SK-N-SH treated with all-trans-retinoic acid at 6 μM for 48 hours (cell line): ENCODE data around the gene AMIGO1.

Experiments used
- ATAC-seq: fragments of 200-7000 bp; cut with Tn5 transposase; 3 replicates; pipeline ENCODE4 v1.9.1; 2020; ENCODE audit warnings: mild to moderate bottlenecking, moderate library complexity
- ARNTL ChIP-seq: fragments of 450-650 bp; formaldehyde crosslinking; IDR thresholded peaks from 2 replicates; pipeline ENCODE4 v1.5.0; 2020; ENCODE audit warnings: low read depth, mild to moderate bottlenecking, moderate library complexity, borderline replicate concordance
- BACH2 ChIP-seq: fragments of 250-450 bp; sonication (Bioruptor Pico); IDR thresholded peaks from 2 replicates; pipeline ENCODE4 v1.9.0; 2021; ENCODE audit warnings: mild to moderate bottlenecking, borderline replicate concordance
- CREB5 ChIP-seq: fragments of 250-450 bp; sonication (Bioruptor Pico); IDR thresholded peaks from 2 replicates; pipeline ENCODE4 v1.5.1; 2020; ENCODE audit warnings: low read depth, mild to moderate bottlenecking, moderate library complexity
- CSRNP3 ChIP-seq: fragments of 250-450 bp; sonication (Bioruptor Pico); IDR thresholded peaks from 2 replicates; pipeline ENCODE4 v1.5.1; 2021; ENCODE audit warnings: mild to moderate bottlenecking, moderate library complexity
- ESRRG ChIP-seq: fragments of 250-450 bp; sonication (Bioruptor Pico); IDR thresholded peaks from 2 replicates; pipeline ENCODE4 v1.6.1; 2021; ENCODE audit warnings: mild to moderate bottlenecking
- GLIS3 ChIP-seq: fragments of 250-450 bp; sonication (Bioruptor Pico); IDR thresholded peaks from 2 replicates; pipeline ENCODE4 v1.5.0; 2020; ENCODE audit warnings: mild to moderate bottlenecking, moderate library complexity
- ISL1 ChIP-seq: fragments of 250-450 bp; sonication (Bioruptor Pico); IDR thresholded peaks from 2 replicates; pipeline ENCODE4 v2.1.2; 2022; ENCODE audit warnings: mild to moderate bottlenecking, moderate library complexity
- OSR1 ChIP-seq: fragments of 250-450 bp; sonication (Bioruptor Pico); IDR thresholded peaks from 2 replicates; pipeline ENCODE4 v1.8.0; 2022; ENCODE audit warnings: moderate library complexity, mild to moderate bottlenecking, inconsistent platforms
- PATZ1 ChIP-seq: fragments of 250-450 bp; sonication (Bioruptor Pico); IDR thresholded peaks from 2 replicates; pipeline ENCODE4 v1.8.0; 2020; ENCODE audit warnings: mild to moderate bottlenecking, moderate library complexity, borderline replicate concordance
- POU6F1 ChIP-seq: fragments of 250-450 bp; sonication (Bioruptor Pico); IDR thresholded peaks from 2 replicates; pipeline ENCODE4 v1.8.0; 2021; ENCODE audit warnings: low read depth, mild to moderate bottlenecking, moderate library complexity, borderline replicate concordance
- PPARA ChIP-seq: fragments of 250-450 bp; sonication (Bioruptor Pico); IDR thresholded peaks from 2 replicates; pipeline ENCODE4 v1.5.0; 2020; ENCODE audit warnings: mild to moderate bottlenecking, borderline replicate concordance
- RARB ChIP-seq: fragments of 250-450 bp; sonication (Bioruptor Pico); IDR thresholded peaks from 2 replicates; pipeline ENCODE4 v1.8.0; 2021; ENCODE audit warnings: mild to moderate bottlenecking, moderate library complexity
- SNAI2 ChIP-seq: fragments of 250-450 bp; sonication (Bioruptor Pico); IDR thresholded peaks from 2 replicates; pipeline ENCODE4 v1.5.0; 2020; ENCODE audit warnings: mild to moderate bottlenecking, moderate library complexity
- TCF4 ChIP-seq: fragments of 250-450 bp; sonication (Bioruptor Pico); IDR thresholded peaks from 2 replicates; pipeline ENCODE4 v1.8.0; 2021; ENCODE audit warnings: mild to moderate bottlenecking, moderate library complexity, borderline replicate concordance
- TOX ChIP-seq: fragments of 250-450 bp; sonication (Bioruptor Pico); IDR thresholded peaks from 2 replicates; pipeline ENCODE4 v1.8.0; 2021; ENCODE audit warnings: mild to moderate bottlenecking, moderate library complexity, borderline replicate concordance
- TSHZ2 ChIP-seq: fragments of 250-450 bp; sonication (Bioruptor Pico); IDR thresholded peaks from 2 replicates; pipeline ENCODE4 v1.5.0; 2020; ENCODE audit warnings: mild to moderate bottlenecking, moderate library complexity
- ZC3H10 ChIP-seq: fragments of 250-450 bp; sonication (Bioruptor Pico); IDR thresholded peaks from 2 replicates; pipeline ENCODE4 v1.5.1; 2021; ENCODE audit warnings: mild to moderate bottlenecking, moderate library complexity
- ZFP3 ChIP-seq: fragments of 250-450 bp; sonication (Bioruptor Pico); IDR thresholded peaks from 2 replicates; pipeline ENCODE4 v1.5.0; 2020; ENCODE audit warnings: mild to moderate bottlenecking, moderate library complexity
- ZFP30 ChIP-seq: fragments of 450-650 bp; formaldehyde crosslinking; IDR thresholded peaks from 2 replicates; pipeline ENCODE4 v1.5.0; 2022; ENCODE audit warnings: mild to moderate bottlenecking, moderate library complexity
- ZNF565 ChIP-seq: fragments of 450-650 bp; formaldehyde crosslinking; conservative IDR thresholded peaks from 2 replicates; pipeline ENCODE4 v1.5.0; 2020; ENCODE audit warnings: low read depth, mild to moderate bottlenecking, moderate library complexity
- ZNF70 ChIP-seq: fragments of 450-650 bp; formaldehyde crosslinking; IDR thresholded peaks from 2 replicates; pipeline ENCODE4 v1.5.0; 2020; ENCODE audit warnings: mild to moderate bottlenecking, moderate library complexity
- ZNF8 ChIP-seq: fragments of 450-650 bp; formaldehyde crosslinking; IDR thresholded peaks from 2 replicates; pipeline ENCODE4 v1.5.0; 2020; ENCODE audit warnings: mild to moderate bottlenecking, moderate library complexity

The AMIGO1 gene

GRCh38 chr1:109528712-109529111, 19.2 kb upstream of the AMIGO1 start:
- ATAC-seq: no peak
- TF ChIP-seq ZFP30 (CRISPR knock-in tag): no peak
- no peak for TF ChIP-seq PATZ1
- TF ChIP-seq ZNF8 (CRISPR knock-in tag): no peak
- no peak for TF ChIP-seq TCF4
- TF ChIP-seq PPARA (CRISPR knock-in tag): no peak
- no peak for TF ChIP-seq ZNF70

GRCh38 chr1:109527846-109528695, 18.5 kb upstream of the AMIGO1 start:
- no peak for ATAC-seq
- no peak for TF ChIP-seq SNAI2
- TF ChIP-seq ZC3H10 (CRISPR knock-in tag): no peak
- TF ChIP-seq POU6F1 (CRISPR knock-in tag): no peak
- no peak for TF ChIP-seq TCF4
- TF ChIP-seq TSHZ2: no peak
- no peak for TF ChIP-seq ZNF565 (CRISPR knock-in tag)
- no peak for TF ChIP-seq BACH2 (CRISPR knock-in tag)
- no peak for TF ChIP-seq ZFP3
- no peak for TF ChIP-seq ARNTL (CRISPR knock-in tag)
- no peak for TF ChIP-seq GLIS3 (CRISPR knock-in tag)

- no peak for ATAC-seq
- no peak for TF ChIP-seq ZFP3
- TF ChIP-seq ISL1 (CRISPR knock-in tag): no peak
- no peak for TF ChIP-seq CREB5 (CRISPR knock-in tag)
- TF ChIP-seq PPARA (CRISPR knock-in tag): no peak
- TF ChIP-seq GLIS3 (CRISPR knock-in tag): no peak
- TF ChIP-seq ZNF565 (CRISPR knock-in tag): no peak
- no peak for TF ChIP-seq OSR1 (CRISPR knock-in tag)
- TF ChIP-seq PATZ1: no peak
- no peak for TF ChIP-seq ESRRG (CRISPR knock-in tag)
- TF ChIP-seq TOX (CRISPR knock-in tag): no peak
- no peak for TF ChIP-seq ZNF70
- no peak for TF ChIP-seq TCF4
- no peak for TF ChIP-seq CSRNP3 (CRISPR knock-in tag)
- no peak for TF ChIP-seq SNAI2
- TF ChIP-seq TSHZ2: no peak
- no peak for TF ChIP-seq RARB
These were observed 17.7 kb upstream of the AMIGO1 start for GRCh38 chr1:109527098-109527811.
